ENCODE measurements around the gene SGPL1.

The SGPL1 gene

DNA sequence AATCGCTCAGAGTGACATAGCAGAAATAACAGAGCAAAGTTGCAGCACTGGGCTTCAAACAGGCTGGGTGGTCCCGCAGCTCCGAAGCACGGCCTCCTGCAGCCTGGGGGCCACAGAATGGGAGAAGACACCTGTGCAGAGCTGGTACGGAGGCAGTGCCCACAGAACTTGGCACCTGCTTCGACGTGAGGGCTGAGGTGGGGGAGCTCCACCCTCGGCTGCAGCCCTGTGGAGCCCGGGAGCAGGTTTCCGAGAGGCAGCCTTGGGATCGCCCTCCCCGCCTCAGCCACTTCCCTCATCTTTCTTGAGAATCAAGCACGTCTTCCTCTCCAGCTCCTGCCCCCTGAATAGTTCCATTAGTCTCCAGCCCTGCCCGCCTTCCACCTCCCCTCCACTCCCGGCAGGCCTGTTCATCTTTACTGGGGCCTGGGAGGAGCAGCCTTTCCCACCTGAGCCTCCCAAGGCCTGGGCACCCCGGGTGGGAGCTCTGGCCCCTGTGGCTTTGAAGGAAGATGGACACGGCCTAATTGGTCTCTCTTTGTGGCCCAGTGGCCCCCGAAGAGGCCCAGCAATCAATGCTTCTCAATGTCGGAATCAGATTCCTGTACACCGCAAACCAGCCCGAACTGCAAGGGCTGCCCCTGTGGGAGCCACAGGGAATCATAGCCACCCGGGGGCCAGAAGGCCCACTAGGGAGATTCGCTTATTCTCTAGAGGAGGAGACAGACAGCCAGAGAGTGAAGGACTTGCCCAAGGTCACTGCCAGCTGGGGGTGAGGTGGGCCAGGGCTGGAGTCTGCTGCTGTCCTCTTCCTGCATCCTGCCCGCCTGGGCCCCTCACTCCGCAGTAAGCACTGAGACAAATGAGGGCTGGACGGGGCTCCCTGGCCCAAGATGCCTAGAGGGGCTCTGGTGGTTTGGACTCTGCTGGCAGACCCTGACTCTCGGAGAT is 89.6 kb downstream of the SGPL1 start:
- no peak for DNase-seq (ENCODE audit: low read depth in 2 of 3, low spot score in 1 of 3)

DNA sequence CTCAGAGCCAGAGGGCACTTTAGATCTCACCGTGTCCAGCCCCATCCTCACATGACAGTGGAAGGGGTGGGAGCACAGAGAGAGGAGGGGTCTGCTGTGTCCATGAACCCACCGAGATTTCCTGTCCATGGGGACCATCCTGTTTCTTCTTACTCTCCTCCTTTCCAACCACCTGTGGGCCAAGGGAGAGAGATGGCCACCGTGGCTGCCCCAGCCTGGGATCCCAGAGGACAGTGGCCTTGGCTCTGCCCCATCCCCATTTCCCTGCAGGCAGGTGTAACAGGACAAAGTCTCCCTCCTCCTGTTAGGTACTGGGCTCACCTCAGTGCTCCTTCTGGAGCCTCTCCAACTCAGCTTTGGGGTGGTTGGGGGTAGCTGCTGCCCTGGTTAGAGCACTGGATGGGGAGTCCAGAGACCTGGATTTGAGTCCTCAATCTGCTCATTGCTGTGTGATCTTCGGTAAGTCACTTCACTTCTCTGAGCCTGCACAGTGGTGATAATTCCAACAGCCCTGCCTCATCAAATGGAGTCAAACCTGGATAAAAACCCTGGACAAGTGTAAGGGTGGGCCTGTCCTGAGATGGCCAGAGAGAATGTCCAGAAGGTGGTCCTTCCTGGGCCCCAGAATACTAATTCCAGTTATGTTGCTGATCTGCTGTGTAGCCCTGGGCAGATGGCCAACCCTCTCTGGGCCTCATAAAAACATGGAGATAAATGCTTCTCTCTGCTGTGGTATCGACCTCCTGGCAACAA is 90.5 kb downstream of the SGPL1 start:
- no peak for DNase-seq (ENCODE audit: low read depth in 2 of 3, low spot score in 1 of 3)

DNA sequence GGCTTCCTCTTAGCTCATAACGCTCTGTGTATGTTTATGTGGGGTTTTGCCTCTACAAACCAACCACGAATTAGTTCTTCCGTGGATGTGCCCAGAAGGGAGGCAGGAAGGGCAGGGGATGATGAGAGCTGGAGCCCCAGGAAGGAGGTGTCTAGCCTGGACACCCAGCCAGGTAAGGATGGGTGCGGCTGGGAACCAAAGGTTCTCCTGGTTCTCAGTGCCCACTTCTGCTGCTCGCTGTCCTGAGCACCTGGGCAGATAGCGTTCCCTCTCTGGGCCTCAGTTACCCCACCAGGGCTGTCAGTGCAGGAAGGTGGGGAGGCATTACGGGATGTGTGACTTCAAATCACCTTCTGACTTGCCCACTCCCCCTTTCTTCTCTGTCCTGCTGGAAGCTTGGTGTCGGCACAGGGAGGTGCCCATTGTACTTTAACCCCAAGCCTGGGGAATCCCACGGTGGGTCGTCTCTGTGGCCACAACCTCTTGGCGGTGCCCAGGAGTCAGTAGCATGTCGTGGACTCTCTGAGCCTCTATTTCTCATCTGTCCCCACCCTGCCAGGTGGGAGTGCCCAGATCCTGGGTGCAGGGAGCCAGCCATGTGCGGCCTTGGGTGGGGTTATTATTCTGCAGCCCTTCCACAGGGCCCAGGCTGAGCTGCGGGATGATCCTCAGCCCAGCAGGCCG is 91.3 kb downstream of the SGPL1 start:
- DNase-seq (ENCODE audit: low read depth in 2 of 3, low spot score in 1 of 3) = no peak

DNA sequence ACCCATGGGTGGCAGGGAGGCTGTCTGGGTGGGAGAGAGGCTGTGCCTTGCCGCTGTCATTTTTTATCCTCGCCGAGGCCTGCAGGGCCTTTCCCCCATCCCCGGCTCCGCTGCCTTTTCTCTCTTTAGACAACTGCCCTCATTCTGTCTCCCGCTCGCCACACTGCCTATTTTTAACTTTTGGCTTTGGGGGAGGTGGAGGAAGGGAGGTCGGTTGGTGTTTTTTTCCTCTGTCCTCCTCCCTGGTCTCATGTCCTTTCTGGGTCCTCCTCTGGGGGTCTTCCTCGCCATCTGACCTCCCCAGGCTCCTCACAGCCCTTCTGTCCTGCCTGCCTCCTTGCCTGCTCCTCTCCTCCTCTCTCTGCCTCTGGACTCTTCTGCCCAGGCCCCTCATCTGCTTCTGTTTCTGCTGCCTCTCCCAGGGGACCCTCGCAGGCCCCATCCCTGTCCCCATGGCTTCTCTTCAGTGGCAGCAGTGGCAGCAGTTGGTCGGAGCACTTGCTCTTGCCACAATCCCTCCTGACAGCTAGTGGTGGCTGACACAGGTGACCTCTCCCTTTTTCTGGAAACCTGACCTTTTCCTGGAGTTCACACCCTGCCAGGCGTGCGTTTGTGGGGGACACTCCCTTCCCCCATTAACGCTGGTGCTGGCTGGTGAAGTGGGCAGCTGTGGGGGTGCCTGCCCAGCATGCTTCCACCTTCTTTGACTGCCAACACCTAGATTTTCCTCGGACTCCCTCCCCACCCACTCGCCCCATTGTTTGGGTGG is 92.1 kb downstream of the SGPL1 start:
- no peak for DNase-seq (ENCODE audit: low read depth in 2 of 3, low spot score in 1 of 3)

DNA sequence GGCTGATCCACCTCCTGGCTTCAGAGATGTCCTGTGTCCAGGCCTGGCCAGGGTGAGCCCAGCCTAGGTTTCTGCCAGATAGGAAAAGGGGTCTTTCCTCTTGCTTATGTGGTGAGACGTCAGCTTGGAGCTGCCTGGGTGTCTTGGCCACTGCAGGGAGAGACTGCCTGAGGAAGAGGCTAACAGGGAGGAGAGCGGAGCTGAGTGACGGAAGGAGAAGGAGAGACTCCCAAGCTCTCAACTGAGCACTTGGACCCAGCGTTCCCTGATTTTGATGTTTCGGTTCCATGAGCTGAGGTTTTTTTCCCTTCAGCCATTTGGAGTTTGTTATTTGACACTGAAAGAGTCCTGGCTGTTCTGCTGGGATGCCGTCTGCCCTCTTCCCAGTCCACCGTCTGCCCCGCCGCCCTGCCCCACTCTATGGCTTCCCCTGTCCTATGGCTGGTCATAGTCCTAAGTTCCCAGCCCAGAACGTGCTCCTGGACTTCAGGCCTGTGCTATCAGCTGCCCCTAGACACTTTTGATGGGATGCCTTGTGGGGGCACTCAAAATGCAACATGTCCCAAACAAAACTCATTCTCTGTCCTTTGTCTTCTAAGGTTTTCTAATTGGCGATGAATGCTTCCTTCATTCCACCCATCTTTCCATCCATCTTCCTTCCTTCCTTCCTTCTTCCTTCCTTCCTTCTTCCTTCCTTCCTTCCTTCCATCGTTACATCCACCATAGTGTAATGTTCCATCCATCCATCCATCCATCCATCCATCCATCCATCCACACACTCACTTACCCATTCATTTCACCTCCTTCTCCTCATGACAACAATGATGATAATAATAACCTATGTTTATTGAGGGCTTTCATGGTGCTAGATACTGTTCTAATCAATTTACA is 92.9 kb downstream of the SGPL1 start:
- no peak for DNase-seq (ENCODE audit: low read depth in 2 of 3, low spot score in 1 of 3)

DNA sequence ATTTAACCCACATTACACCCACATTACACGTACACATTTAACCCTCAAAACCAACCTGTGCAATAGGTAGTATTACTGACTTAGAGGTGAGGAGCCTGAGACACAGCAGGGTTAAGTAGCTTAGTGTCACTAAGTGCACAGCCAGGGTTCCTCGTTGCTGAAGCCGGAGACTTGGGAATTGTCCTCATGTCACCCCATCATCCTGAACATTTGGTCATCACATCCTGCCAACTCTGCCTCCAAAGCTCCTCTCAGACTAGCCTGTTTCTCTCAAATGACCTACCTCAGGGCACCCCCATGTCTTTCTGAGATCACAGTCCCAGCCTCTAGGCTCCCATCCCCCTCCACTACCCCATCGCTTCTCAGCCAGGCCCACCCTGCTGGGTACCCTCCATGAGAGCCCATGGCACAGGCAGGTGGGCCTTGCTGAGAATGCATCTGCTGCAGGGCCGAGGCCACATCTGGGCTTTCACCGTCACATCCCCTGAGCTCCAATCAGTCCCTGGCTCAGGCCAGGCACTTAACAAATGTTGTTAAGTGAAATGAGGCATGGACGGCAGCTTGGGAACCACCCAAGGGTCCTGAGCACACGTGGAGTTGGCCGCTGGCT is 93.7 kb downstream of the SGPL1 start:
- no peak for DNase-seq (ENCODE audit: low read depth in 2 of 3, low spot score in 1 of 3)

DNA sequence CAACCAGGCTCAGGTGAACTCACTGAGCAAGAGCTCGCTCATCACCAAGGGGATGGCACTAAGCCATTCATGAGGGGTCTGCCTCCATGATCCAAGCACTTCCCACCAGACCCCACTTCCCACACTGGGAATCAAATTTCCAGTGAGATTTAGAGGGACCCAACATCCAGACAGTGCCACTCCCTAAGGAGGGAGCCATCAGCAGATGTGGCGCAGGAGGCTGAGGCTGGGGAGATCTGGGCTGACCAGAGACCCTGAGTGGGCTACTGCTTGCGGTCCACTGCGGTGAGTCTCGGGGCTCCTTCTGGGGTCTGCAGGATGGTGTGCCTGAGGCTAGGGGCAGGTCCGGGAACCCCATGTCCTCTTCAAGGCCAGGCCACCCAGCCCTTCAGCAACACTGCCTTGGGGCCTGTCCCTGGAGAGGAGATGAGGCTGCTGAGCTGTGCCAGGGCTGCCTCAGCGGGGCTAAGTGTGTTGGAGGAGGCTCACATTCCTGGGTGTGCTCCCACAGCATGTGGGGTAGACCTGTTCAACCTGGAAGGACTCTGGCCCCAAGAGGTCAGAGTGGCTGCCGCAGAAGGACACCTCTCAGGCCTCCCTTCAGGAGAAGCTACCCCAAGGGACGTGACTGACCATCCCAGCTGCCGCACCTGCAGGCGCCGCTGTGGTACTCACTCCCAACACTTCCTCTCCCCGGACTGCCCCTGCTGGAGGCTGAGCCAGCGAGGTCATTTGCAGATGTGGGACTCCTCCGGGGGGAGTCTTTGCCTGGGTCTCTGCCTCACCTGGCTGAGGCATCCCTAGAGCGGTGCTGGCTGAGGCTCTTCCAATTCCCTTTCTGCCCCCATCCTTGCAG is 95.0 kb downstream of the SGPL1 start:
- no peak for DNase-seq (ENCODE audit: low read depth in 2 of 3, low spot score in 1 of 3)

DNA sequence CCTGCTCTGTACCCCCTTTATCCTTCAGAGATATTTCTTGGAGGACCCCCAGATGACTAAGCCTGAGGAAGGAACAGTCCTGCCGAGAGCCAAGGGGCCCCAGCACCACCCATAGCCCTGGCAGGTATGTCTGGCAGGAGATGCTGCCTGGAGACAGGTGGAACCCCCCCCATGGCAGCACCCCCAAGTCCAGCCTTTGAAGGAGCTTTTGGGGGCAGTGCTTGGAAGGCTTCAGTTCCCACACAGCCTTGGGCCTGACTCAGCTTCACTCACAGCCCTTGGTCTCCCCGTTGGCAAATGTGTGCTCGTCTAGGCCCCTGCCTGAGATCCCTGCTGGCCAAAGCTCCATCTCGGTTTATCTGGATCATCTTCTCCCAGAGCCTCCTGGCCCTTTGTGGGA is 95.6 kb downstream of the SGPL1 start:
- DNase-seq (ENCODE audit: low read depth in 2 of 3, low spot score in 1 of 3) = no peak

DNA sequence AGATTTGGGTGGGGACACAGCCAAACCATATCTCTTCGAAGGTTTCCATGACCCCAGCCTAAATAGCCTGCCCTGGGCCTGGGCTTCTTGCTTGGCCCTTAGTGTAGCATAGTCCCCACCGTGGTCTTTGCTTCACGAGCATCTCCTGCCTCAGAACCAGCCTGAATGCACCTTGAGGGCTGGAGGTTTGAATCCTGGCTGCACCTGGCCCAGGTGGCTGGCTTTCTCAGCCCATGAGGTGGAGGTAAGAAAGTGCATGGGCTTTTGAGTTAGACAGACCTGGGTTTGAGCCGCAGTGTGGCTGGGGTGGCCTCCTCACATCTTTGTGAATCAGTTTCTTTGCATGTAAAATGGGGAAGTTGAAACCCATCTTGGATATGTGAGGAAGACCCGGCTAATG is 96.8 kb downstream of the SGPL1 start:
- no peak for DNase-seq (ENCODE audit: low read depth in 2 of 3, low spot score in 1 of 3)

DNA sequence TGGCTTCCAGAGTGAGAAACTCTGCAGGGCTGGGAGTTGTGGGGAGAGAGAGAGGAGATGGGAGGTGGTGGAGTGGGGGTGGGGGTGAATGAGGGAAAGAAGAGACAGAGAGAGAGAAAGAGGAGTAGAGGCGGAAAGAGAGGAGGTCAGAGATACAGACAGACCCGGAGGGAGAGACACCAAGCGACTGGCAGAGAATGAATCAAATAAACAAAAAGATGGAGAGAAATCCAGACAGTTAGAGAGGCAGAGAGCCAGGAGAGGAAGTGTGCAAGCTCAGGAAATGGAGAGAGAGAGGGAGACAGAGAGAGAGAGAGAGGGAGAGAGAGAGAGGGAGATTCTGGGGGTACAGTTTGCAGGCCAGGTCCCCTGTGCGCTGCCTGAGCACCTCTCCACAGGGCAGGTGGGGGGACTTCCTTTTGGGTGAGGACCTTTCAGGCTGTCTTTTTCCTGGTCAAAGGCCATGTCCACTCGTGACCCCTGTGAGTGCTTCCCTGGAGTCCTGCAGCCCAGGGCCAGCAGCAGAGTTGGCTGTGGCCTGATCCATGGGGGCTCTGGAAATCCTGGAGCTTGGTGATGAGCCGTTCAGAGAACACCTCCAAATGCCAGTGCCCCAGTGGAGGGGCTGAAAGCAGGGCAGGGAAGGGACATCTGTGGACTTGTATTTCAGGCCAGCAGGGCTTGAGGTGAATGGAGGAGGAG is 97.6 kb downstream of the SGPL1 start:
- DNase-seq (ENCODE audit: low read depth in 2 of 3, low spot score in 1 of 3) = no peak

DNA sequence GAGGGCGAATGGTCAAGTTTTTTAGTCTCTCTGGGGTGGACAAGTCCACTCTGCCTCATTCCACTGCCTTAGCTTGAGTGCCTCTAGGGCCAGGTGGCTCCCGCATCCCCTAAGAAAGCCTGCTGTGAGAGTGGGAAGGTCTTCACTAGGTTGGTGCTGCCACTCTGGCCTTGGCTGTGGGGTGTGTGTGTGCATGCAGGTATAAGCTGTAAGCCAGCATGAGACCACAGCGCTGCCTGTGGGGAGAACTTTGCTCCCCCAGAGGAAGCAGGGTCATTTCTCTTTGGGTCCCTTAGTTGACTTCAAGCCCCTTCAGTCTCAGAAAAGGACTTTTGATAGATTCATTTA is 98.1 kb downstream of the SGPL1 start:
- DNase-seq (ENCODE audit: low read depth in 2 of 3, low spot score in 1 of 3) = no peak

DNA sequence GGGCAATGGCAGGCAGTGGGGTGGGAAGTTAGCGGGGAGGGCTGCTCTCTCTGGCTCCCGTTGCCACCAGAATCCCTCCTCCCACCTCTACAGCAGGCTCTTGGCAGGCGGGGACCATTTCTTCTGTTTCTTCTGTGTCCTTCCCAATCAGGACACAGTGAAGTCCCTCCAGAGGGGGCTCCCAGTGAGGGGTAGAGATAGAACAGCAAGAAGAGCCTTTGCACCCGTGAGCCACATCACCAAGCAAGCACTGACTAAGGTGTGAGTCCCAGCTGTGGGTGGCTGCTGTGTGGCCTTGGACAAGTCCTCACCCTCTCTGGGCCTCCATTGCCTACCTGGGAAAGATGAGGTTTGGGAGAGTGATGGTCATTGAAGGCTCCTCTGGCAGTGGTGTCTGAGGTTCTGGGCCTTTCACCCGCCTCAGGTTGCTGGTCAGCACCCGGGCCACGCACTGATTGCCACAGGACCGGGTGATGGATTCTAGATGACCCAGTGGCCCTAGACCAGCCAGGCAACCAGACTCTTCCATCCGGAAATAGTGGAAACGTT is 98.6 kb downstream of the SGPL1 start:
- DNase-seq (ENCODE audit: low read depth in 2 of 3, low spot score in 1 of 3) = no peak

DNA sequence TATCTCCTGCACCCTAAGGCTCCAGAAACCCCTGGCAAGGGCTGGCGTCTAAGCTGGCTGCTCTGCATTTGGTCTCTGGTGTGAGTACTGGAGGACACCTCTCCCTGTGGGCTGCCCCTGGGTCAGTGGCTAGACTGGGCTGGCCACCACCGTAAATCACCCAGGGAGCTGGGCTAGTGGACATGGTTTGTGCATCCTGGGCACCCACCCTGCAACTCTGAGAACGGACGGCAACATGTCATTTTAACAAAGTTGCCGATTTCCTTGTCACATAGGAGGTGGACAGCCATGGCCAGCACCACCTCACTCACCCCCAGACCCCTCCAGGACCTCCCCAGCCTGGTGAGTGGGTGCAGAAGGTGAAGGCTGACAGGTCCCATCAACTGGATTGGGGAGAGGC is 99.5 kb downstream of the SGPL1 start:
- no peak for DNase-seq (ENCODE audit: low read depth in 2 of 3, low spot score in 1 of 3)

DNA sequence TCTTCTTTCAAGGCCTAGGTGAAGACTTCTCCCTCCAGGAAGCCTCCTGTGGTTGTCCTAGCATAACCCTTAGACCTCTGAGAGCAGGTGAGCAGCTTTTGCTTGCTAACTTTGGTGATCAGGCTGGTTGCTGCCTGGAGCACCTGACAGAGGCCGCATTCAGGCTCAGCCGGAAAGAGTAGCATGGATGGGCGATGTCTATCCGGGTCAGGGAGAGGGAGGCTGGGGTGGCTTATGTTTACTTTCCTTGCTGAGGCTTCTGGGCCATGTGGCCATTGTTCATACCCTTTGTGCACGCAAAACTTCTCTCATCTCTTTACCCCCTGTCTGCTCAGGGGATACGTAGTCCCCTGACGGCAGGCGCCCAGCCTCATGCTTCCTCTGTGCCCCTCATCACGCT is 100.1 kb downstream of the SGPL1 start:
- DNase-seq (ENCODE audit: low read depth in 2 of 3, low spot score in 1 of 3) = no peak

DNA sequence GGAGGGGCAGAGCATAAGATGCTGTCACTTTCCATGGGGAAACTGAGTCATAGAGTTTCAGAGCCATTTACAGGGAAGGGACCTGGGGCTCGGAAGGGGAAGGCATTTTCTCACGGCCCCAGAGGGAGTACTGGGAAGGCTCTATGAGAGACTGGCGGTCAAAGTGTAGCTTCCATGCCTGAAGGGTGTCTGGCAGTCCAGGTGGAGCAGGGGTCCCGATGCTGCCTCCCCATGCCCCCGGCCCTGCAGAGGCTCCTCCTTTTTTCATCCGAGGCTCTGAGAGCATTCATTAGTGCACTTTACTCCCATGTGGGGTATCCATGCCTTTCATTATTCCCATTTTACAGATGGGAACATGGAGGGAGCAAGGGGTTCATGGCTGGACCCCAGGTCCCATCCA is 100.5 kb downstream of the SGPL1 start:
- no peak for DNase-seq (ENCODE audit: low read depth in 2 of 3, low spot score in 1 of 3)

DNA sequence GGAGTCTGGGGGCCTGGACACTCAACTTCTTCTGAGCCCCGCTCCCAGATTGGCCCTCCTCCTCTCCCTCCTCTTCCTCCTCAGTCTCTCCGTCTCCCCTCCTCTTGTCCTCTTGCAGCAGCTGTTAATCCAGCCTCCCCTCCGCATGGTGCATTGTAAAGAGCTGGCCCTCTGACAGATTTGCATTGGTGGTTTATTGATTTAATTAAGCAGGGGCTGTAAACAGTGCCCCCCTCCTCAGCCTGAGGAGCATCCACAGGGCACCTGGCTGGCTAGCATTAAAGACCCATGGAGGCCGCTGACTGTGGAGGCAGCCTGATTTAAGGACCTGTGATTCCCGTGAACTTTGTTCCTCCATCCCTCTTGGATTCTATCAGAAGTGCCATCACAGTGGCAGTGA is 101.5 kb downstream of the SGPL1 start:
- no peak for DNase-seq (ENCODE audit: low read depth in 2 of 3, low spot score in 1 of 3)

DNA sequence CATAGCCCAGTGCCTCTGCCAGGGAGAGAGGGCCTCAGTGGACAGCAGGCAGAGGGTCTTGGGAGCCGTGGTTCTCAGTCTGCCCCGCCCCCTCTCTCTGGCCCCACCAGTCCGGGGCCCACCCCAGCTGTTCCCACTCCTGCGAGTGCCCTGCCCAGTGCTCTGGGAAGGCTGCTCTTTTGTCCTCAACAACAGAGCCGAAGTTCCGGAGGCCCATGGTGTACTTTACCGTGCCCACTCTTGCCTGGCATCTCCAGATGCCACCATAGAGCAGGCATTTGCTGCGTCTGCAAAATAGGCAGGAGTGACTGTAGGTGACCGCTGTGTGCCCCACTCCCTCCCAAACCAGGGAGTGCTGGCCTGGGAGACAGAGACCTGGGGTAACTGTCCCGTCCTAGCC is 101.9 kb downstream of the SGPL1 start:
- no peak for DNase-seq (ENCODE audit: low read depth in 2 of 3, low spot score in 1 of 3)
